Measurements from ENCODE around the gene ADM2. TPM values are rescaled to one million over a fixed set of nuclear protein-coding genes. Genes with fewer than 3 reads are reported as not detected.
A peak's percentile ranks its signal among the peaks of the same experiment; 100 is the strongest.

Gene ADM2
- total RNA-seq, 1 experiment from 2014 or later = not detected

DNA sequence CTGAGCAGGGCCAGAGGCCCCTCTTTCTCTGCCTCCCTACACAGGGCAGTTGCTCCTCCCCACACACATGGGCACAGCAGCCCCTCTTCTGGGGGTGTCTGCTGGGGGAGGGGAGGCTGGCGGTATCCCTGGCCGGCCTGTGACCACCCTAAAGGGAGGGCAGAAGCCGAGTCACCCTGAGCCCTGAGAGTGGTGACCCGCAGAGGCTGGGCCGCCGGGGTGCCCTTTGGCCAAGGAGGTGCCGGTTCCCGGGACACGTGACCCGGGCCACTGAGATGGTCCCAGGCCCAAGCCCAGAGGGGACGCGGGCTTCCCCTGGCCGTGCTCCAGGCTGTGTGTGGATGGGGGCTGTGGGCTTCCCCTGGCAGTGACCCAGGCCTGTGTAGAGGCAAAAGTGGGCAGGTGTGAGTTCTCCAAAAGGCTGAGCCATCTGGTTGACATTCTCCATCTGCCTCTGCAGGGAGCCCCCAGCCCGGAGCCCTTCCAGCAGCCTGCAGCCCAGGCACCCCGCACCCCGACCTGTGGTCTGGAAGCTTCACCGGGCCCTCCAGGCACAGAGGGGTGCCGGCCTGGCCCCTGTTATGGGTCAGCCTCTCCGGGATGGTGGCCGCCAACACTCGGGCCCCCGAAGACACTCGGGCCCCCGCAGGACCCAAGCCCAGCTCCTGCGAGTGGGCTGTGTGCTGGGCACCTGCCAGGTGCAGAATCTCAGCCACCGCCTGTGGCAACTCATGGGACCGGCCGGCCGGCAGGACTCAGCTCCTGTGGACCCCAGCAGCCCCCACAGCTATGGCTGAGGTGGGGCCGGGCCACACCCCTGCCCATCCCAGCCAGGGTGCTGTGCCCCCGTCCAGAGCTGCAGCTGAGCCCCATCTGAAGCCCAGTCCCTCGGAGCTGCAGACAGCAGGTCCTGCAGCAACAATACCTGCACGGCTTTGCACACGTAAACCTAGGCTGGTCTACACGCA, 1.0 kb downstream of the ADM2 start:
- Histone ChIP-seq H3K36me3 (no peaks in the 10 kb centered on the region), H3K4me1 (peaks cover 4% of the 10 kb centered on the region), H3K9me3 (replicated peaks) (no peaks in the 10 kb centered on the region), H3K4me3 (no peak overlapping the region), H3K27ac (no peak overlapping the region), H3K27me3 (peaks cover 20% of the 10 kb centered on the region; the same call in 1 of the 2 replicates)
- DNase-seq = no peak

DNA sequence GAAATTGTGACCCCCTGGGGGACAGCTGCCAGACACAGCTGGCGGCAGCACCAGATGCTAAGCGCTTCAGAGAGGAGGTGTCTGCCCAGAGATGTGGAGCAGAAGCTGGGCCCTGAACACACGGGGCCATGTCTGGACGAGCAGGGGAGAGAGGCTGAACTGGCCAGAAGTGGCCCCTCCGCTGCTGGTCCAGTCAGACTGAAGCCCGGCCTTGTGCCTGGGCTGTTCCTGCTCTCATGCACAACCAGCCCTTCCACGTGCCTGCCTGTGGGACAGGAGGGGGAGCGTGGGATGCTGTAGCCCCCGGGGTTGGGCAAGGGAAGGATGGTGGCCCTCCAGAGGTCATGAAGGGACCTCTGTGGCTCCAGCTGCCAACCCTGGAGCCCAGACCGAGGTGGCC, 1.8 kb downstream of the ADM2 start:
- H3K27ac ChIP-seq = no peak overlapping the region
- no peak for DNase-seq
- H3K36me3 ChIP-seq = no peaks in the 10 kb centered on the region
- peaks cover 2% of the 10 kb centered on the region; the same call in 1 of the 2 replicates for H3K4me1 ChIP-seq
- peaks cover 23% of the 10 kb centered on the region; the same call in 1 of the 2 replicates for H3K27me3 ChIP-seq
- H3K9me3 ChIP-seq (replicated peaks) = no peaks in the 10 kb centered on the region
- no peak overlapping the region for H3K4me3 ChIP-seq

DNA sequence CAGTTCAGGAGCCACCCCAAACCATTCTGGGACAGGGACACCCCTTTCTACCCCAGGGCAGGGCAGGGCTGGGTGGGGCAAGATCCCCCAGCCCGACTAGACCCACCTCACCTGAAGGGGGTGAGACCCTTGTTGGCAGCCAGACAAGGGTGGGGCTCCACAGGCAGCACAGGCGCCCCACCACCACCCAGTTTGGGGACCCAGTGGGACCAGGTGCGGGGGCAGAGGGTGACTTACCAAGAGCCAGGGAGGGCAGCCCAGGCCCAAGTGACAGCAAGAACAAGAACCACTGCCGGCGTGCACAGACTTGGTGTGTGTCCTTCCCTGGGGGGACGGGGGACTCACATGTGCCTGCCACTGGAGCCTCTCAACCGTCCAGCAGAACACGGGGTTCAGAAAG, 2.2 kb downstream of the ADM2 start:
- no peaks in the 10 kb centered on the region for H3K9me3 ChIP-seq (replicated peaks)
- H3K4me3 ChIP-seq = no peak overlapping the region
- no peaks in the 10 kb centered on the region for H3K36me3 ChIP-seq
- H3K4me1 ChIP-seq = 0 out of 2 replicates have a peak, but pooled peaks cover under 1% of the 10 kb centered on the region
- H3K27me3 ChIP-seq = peaks cover 23% of the 10 kb centered on the region; the same call in 1 of the 2 replicates
- DNase-seq = no peak
- no peak overlapping the region for H3K27ac ChIP-seq

DNA sequence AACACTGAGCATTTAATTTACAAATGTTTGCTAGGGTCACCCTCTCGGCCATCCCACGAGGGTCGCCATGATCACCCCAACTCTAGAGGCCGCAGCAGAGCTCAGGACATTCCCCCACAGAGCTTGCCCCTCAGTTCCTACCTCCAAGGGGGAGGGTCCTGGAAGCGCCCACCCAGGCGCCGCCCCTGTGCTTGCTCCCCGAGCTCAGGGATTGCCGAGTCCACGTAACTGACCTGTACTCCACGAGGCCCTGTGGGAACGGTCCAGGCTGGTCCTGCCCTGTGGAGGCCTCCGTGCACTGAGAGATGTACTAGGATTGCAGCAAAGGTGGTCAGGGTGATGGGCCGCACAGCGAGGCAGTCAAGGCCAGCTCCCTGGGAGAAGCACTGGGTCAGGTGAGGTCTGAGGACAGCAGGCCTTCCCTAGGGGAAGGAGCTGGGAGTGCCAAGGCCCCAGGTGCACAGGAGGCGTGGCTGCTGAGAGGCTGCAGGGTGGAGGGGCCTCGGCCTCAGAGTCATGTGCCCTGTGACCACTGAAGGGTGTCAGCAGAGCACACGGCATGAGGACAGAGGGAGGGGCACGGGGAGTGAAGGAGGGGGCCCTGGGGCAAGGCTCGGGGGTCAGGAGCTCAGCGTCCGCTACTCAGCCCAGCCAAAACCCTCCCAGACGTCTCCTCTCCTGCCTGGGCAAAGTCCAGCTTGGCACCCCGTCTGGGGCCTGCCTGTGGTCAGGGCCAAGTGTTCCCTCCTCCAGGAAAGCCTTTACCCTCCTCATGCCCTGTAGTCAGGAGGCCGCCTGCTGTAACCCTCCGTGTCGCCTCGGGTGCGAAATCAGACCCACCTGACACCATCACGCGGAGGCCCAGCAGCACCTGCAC, 2.9 kb downstream of the ADM2 start:
- no peaks in the 10 kb centered on the region for H3K9me3 ChIP-seq (replicated peaks)
- H3K4me1 ChIP-seq = no peaks in the 10 kb centered on the region
- no peak overlapping the region for H3K27ac ChIP-seq
- no peaks in the 10 kb centered on the region for H3K36me3 ChIP-seq
- no peak for DNase-seq
- H3K4me3 ChIP-seq = no peak overlapping the region
- peaks cover 23% of the 10 kb centered on the region; the same call in 1 of the 2 replicates for H3K27me3 ChIP-seq

DNA sequence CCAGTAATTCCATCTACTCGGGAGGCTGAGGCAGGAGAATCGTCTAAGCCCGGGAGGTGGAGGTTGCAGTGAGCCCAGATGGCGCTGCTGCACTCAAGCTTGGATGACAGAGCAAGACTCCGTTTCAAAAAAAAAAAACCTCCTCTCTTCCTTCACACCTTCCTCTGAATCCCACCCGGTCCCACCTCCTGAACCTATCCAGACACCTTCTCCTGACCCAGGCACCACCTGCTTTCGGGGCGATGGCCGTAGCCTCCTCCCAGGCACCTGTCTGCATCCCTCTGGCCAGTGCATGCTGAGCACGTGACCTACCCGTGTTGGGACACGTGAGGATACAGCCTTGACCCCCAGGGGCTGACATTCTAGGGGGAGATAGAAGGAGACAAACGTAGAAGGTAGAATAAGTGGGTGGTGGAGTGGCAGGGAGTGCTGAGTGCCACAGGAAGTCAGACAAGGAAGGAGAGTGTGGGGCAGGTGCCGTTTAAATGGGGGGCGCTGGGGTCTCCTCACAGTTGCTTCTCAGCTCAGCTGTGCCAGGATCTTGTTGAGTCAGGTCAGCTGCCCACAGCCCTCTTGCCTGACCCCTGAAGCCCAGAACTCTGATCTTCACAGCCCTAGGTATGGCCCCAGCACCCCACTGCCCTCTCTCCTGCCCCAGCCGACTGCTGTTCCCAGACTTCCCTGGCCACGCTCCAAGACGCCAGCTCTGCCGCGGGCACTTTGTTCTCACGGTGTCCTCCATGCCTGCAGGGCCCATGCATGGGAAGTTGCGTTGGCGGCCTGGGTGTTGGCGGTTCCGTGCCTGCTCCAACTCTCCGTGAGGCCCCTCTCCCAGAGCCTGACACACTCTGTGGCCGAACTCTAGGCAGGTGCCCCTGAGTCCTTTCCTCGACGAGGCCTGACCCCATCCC, 4.1 kb downstream of the ADM2 start:
- H3K9me3 ChIP-seq (replicated peaks) = no peaks in the 10 kb centered on the region
- H3K27me3 ChIP-seq = peaks cover 23% of the 10 kb centered on the region; the same call in 1 of the 2 replicates
- no peak overlapping the region for H3K27ac ChIP-seq
- no peak overlapping the region for H3K4me3 ChIP-seq
- peak; percentile 59 to 66 for DNase-seq
- no peaks in the 10 kb centered on the region for H3K4me1 ChIP-seq
- H3K36me3 ChIP-seq = no peaks in the 10 kb centered on the region

DNA sequence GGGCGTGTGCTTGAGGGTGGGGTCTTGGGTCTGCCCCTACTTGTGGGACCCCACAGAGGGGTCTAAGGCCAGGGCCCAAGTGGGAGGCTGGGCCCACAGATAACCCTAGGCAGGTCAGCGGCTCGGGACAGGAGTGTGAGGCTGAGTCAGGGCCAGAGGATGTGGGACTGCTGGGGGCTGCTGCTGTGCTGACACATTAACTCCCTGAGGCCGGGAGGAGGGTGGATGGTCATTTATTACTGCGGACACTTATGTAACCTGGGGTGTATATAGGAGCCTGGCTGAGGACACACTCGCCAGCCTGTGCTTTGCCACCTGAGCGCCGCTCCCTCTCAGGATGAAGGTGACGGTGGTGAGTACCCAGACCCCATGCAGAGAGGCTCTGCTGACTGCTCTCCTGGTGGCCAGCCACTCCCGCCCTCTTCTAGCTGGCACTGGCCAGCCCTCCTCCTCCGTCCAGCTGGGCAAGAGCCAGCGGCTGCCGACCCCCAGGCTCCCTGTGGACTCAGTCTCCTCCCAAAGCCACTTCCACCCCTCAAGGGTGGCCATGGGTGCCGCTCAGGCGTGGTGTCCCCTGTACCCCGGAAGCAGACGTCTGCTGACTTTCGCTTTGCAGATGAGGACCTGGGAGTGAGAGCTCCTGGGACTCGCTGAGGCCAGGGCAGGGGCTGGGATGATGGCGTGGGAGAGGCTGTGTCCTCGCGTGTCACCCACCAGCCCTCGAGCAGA, 5.4 kb downstream of the ADM2 start, which contains the start of gene MIOX:
MIOX (plus strand) TSS at position 299 of the 729 bp plus-strand sequence; CDS start at position 338, 39 bp downstream.
- Histone ChIP-seq H3K36me3 (no peaks in the 10 kb centered on the region), H3K27ac (no peak within 1 kb of the TSS)

DNA sequence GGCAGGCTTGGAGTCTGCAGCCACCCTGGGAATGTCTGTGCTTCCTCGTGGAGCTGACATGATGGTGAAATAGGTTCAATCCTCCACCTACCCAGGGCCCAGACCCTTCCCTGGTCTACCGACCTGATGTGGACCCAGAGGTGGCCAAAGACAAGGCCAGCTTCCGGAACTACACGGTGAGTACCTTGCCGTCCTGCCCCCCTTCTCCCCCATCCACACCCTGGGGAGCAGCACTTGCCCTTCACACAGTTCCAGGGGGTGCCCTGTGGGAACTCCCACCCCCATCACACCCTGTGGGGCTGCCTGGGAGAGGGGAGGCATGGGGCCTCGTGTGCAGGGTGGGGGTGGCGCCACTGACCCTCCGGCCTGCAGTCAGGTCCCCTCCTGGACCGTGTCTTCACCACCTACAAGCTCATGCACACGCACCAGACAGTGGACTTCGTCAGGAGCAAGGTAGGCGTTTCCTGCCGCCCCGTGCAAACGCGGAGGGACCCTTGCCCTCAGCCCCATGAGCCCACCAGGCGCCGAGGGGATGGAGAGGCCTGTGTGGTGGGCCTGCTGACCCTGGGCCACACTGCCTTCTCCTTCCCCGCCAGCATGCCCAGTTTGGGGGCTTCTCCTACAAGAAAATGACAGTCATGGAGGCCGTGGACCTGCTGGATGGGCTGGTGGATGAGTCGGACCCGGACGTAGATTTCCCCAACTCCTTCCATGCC, 6.1 kb downstream of the ADM2 start:
- Histone ChIP-seq H3K27ac (no peak overlapping the region), H3K36me3 (no peaks in the 10 kb centered on the region), H3K9me3 (replicated peaks) (no peaks in the 10 kb centered on the region), H3K4me3 (no peak overlapping the region), H3K4me1 (no peaks in the 10 kb centered on the region), H3K27me3 (peaks cover 23% of the 10 kb centered on the region; the same call in 1 of the 2 replicates)
- DNase-seq = no peak

More for the DNA sequence above, 5.4 kb downstream of the ADM2 start, which contains the start of gene MIOX:
- no peaks in the 10 kb centered on the region for H3K9me3 ChIP-seq (replicated peaks)
- H3K4me3 ChIP-seq = no peak within 1 kb of the TSS
- no peaks in the 10 kb centered on the region for H3K4me1 ChIP-seq
- peaks cover 23% of the 10 kb centered on the region; the same call in 1 of the 2 replicates for H3K27me3 ChIP-seq
- DNase-seq = no peak

DNA sequence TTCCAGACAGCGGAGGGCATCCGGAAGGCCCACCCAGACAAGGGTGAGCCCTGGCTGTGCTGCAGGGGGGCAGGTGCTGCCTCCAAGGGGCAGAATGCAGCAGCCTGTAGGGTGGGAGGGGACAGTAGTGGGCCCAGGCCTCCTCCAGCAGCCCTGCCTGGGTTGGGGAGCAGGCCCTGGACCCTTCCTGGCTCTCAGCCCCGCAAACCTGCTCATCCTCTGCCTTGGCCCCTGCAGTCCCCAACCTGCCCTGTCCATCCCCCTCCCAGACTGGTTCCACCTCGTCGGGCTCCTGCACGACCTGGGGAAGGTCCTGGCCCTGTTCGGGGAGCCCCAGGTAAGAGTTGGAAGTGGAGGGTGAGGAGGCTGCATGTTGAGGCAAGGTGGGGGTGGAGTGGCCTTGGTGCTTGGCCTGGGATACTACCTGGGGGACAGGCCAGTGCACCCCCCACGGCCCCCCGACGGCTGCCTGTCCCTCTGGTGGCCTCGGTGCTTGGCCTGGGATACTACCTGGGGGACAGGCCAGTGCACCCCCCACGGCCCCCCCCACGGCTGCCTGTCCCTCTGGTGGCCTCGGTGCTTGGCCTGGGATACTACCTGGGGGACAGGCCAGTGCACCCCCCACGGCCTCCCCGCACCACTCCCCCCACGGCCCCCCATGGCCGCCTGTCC, 6.8 kb downstream of the ADM2 start:
- no peaks in the 10 kb centered on the region for H3K36me3 ChIP-seq
- no peak overlapping the region for H3K27ac ChIP-seq
- H3K4me1 ChIP-seq = no peaks in the 10 kb centered on the region
- H3K27me3 ChIP-seq = peaks cover 23% of the 10 kb centered on the region; the same call in 1 of the 2 replicates
- H3K9me3 ChIP-seq (replicated peaks) = no peaks in the 10 kb centered on the region
- no peak for DNase-seq
- H3K4me3 ChIP-seq = no peak overlapping the region

DNA sequence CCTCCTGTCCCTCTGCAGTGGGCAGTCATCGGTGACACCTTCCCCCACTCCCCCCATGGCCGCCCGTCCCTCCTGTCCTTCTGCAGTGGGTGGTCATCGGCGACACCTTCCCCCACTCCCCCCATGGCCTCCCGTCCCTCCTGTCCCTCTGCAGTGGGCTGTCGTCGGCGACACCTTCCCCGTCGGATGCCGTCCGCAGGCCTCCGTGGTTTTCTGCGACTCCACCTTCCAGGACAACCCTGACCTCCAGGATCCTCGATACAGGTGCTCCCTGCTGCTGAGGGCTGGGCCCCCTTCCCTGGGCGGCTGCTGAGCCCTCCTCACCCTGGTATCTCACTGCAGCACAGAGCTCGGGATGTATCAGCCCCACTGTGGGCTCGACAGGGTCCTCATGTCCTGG, 7.5 kb downstream of the ADM2 start:
- H3K9me3 ChIP-seq (replicated peaks) = no peaks in the 10 kb centered on the region
- peaks cover 20% of the 10 kb centered on the region; the same call in 1 of the 2 replicates for H3K27me3 ChIP-seq
- no peak overlapping the region for H3K4me3 ChIP-seq
- no peaks in the 10 kb centered on the region for H3K36me3 ChIP-seq
- H3K4me1 ChIP-seq = no peaks in the 10 kb centered on the region
- DNase-seq = no peak
- H3K27ac ChIP-seq = no peak overlapping the region

DNA sequence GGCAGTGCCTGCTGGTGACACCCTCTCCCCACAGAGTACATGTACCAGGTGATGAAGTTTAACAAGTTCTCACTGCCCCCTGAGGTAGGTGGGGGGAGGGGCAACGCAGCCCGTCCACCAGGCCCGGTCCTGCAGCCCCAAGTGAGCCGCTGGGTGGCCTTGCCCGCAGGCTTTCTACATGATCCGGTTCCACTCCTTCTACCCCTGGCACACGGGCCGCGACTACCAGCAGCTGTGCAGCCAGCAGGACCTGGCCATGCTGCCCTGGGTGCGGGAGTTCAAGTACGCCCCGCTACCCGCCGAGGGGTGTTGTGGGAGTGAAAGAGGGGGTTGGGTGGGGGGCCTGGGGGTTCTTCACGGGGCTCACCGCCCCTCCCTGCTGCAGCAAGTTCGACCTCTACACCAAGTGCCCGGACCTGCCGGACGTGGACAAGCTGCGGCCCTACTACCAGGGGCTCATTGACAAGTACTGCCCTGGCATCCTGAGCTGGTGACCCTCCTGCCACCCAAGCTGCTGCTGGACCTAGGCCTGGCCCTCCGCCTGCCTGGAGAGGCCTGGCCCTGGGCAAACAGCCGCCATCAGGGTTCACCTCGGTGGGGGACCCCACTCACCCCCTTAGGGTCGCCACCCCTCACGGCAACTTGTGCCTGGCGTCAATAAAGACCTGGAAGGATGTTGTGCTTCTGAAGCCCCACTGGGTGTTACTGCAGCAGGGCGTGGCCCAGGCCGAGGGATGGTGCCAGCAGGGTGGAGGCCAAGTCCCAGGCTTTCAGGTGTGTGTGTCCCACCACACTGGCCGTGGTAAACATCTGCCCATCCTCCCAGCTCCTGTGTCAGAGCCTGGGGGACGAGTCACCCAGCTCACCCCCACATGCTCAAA, 8.3 kb downstream of the ADM2 start:
- Histone ChIP-seq H3K27ac (no peak overlapping the region), H3K4me3 (no peak overlapping the region), H3K9me3 (replicated peaks) (no peaks in the 10 kb centered on the region), H3K27me3 (peaks cover 20% of the 10 kb centered on the region; the same call in 1 of the 2 replicates), H3K36me3 (no peaks in the 10 kb centered on the region), H3K4me1 (no peaks in the 10 kb centered on the region)
- DNase-seq = no peak

DNA sequence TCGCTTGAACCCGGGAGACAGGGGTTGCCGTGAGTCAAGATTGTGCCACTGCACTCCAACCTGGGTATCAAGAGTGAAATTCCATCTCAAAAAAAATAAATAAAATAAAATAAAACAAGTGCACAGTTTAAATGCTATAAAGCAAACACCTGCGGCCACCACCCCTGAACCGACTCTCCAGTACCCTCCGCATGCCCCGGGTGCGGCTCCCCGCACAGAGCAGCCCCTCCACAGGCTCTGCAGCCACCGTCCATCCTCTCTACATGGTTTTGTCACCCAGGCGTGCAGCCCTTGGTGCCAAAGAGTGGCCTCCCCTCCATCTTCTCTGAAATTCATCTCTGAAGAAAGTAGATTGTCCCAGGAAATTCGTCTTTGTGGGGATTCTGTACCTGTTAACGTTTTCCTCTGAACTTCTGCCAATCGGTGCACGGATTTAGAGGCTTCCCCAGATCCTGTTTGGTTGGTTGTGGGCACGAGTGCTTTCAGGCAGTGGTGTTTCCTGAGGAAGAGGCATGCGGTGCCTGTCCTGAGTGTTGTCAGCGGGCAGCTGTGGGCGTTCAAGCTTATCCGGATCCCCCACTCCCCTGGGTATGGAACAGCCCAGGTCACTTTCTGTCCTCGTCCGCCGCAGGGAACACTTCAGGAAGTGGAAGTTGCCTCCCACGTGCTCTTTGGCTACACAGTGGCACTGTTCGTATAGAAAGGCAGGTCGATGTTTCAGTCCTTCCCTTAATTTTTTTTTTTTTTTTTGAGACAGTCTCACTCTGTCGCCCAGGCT, 9.4 kb downstream of the ADM2 start:
- no peaks in the 10 kb centered on the region for H3K9me3 ChIP-seq (replicated peaks)

More for the DNA sequence above, 9.4 kb downstream of the ADM2 start:
- Histone ChIP-seq H3K4me1 (no peaks in the 10 kb centered on the region), H3K4me3 (no peak overlapping the region), H3K27ac (no peak overlapping the region), H3K27me3 (peaks cover 17% of the 10 kb centered on the region; the same call in 1 of the 2 replicates), H3K36me3 (no peaks in the 10 kb centered on the region)
- no peak for DNase-seq
